ENCODE data around the gene ANO5.
A peak's percentile ranks its signal among the peaks of the same experiment; 100 is the strongest.

ANO5 gene

DNA sequence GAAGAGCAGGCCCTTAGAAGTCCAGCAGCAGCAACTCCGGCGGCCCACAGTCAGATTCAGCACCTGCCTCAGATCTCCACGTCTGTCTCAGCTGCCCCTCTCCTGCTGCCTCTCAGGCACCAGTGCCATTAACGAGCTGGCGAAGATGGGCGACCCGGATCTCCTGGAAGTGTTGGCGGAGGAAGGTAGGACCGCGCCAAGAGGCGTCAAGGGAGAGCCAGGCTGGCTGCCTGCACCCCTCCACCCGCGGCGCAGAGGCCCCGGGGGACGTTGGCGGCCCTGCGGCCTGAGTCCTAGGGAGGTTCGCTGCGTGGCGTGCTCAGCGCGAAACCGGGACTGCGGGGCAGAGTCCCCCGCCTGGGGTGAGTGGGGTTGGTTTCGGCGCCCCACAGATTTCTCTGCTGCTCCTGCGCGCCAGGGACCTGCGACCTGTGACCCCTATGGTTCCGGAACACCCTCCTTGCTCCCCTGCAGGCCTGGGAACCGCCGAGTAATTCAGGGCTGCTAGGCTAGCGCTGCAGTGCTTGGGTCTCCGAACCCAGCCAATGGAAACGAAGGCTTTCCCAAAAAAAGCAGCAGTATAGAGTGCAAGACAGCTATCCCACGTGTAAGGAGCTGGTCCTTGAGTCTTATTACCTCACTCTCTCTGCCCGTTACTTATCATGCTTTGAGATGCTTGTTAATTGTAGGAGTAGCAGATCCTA, 615 bp downstream of the ANO5 start:
- Histone ChIP-seq H3K9me3 (ENCODE audit: severe bottlenecking) (no peaks in the 10 kb centered on the region), H3K27me3 (ENCODE audit: insufficient read depth, low read depth, severe bottlenecking) (no peaks in the 10 kb centered on the region), H3K4me3 (ENCODE audit: low read depth, low read length) (peak overlapping the region; percentile 95), H3K27ac (peak overlapping the region; percentile 8), H3K36me3 (no peaks in the 10 kb centered on the region)
- peak; percentile 39 for DNase-seq
- TF ChIP-seq, protein P1, sequence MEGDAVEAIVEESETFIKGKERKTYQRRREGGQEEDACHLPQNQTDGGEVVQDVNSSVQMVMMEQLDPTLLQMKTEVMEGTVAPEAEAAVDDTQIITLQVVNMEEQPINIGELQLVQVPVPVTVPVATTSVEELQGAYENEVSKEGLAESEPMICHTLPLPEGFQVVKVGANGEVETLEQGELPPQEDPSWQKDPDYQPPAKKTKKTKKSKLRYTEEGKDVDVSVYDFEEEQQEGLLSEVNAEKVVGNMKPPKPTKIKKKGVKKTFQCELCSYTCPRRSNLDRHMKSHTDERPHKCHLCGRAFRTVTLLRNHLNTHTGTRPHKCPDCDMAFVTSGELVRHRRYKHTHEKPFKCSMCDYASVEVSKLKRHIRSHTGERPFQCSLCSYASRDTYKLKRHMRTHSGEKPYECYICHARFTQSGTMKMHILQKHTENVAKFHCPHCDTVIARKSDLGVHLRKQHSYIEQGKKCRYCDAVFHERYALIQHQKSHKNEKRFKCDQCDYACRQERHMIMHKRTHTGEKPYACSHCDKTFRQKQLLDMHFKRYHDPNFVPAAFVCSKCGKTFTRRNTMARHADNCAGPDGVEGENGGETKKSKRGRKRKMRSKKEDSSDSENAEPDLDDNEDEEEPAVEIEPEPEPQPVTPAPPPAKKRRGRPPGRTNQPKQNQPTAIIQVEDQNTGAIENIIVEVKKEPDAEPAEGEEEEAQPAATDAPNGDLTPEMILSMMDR (IDR thresholded peaks at IDR 0.05; ENCODE audit: low read depth, low read length): no peak

- Histone ChIP-seq H3K9me3 (ENCODE audit: severe bottlenecking) (no peaks in the 10 kb centered on the region), H3K27me3 (ENCODE audit: insufficient read depth, low read depth, severe bottlenecking) (no peaks in the 10 kb centered on the region), H3K4me3 (ENCODE audit: low read depth, low read length) (peak overlapping the region; percentile 95), H3K27ac (no peak overlapping the region), H3K36me3 (no peaks in the 10 kb centered on the region)
- TF ChIP-seq, protein P1 (IDR thresholded peaks at IDR 0.05; ENCODE audit: low read depth, low read length): no peak
- no peak for DNase-seq
These were observed 1.4 kb downstream of the ANO5 start for GRCh38 chr11:22194306-22194705.

GRCh38 chr11:22194907-22195306, 2.0 kb downstream of the ANO5 start:
- Histone ChIP-seq H3K36me3 (no peaks in the 10 kb centered on the region), H3K4me3 (ENCODE audit: low read depth, low read length) (no peak overlapping the region)

GRCh38 chr11:22197139-22198005, 4.5 kb downstream of the ANO5 start:
- H3K27me3 ChIP-seq (ENCODE audit: insufficient read depth, low read depth, severe bottlenecking): no peaks in the 10 kb centered on the region
- H3K4me3 ChIP-seq (ENCODE audit: low read depth, low read length): no peak overlapping the region
- no peak for DNase-seq
- no peaks in the 10 kb centered on the region for H3K9me3 ChIP-seq (ENCODE audit: severe bottlenecking)
- no peak overlapping the region for H3K27ac ChIP-seq
- H3K36me3 ChIP-seq: no peaks in the 10 kb centered on the region
- TF ChIP-seq, protein P1 (IDR thresholded peaks at IDR 0.05; ENCODE audit: low read depth, low read length): no peak

More at GRCh38 chr11:22194907-22195306, 2.0 kb downstream of the ANO5 start:
- Histone ChIP-seq H3K9me3 (ENCODE audit: severe bottlenecking) (no peaks in the 10 kb centered on the region), H3K27me3 (ENCODE audit: insufficient read depth, low read depth, severe bottlenecking) (no peaks in the 10 kb centered on the region), H3K27ac (no peak overlapping the region)
- TF ChIP-seq, protein P1 (IDR thresholded peaks at IDR 0.05; ENCODE audit: low read depth, low read length): no peak
- DNase-seq: no peak

- no peak overlapping the region for H3K4me3 ChIP-seq (ENCODE audit: low read depth, low read length)
- no peaks in the 10 kb centered on the region for H3K27me3 ChIP-seq (ENCODE audit: insufficient read depth, low read depth, severe bottlenecking)
- no peaks in the 10 kb centered on the region for H3K9me3 ChIP-seq (ENCODE audit: severe bottlenecking)
- H3K36me3 ChIP-seq: no peaks in the 10 kb centered on the region
- TF ChIP-seq, protein P1 (IDR thresholded peaks at IDR 0.05; ENCODE audit: low read depth, low read length): no peak
- DNase-seq: no peak
- H3K27ac ChIP-seq: no peak overlapping the region
These were observed 6.4 kb downstream of the ANO5 start for GRCh38 chr11:22199243-22199642.
